Common myeloid progenitor, CD34-positive (primary cell): ENCODE measurements around the gene PLXNA4.

Experiments
- CTCF ChIA-PET: fragments of 350-600 bp; sonication (Branson Sonifier 250); formaldehyde crosslinking; loops from one replicate; lab custom pipeline; 2021; ENCODE audit warnings: antibody characterized with exemption; lab: Charles Lee
- POLR2A ChIA-PET: fragments of 350-600 bp; sonication (Branson Sonifier 250); formaldehyde crosslinking; loops from one replicate; lab custom pipeline; 2021; ENCODE audit warnings: antibody characterized with exemption; lab: Charles Lee
- DNase-seq, 3 donors: peaks; one replicate each; pipeline versions ENCODE4 v3.0.0 to v3.0.0-alpha.2; 2013
- H3K27ac ChIP-seq, 2 experiments: 1 replicate in 1 of 2; 2 replicates in 1 of 2; pipeline ENCODE4 v1.7.0; 2013; ENCODE audit warnings: inconsistent platforms in 2 of 2, low read length in 2 of 2, mild to moderate bottlenecking in 2 of 2, low read depth in 1 of 2, moderate library complexity in 1 of 2; ENCODE audit not compliant: severe bottlenecking in 2 of 2, insufficient read depth in 1 of 2, poor library complexity in 1 of 2
- H3K27me3 ChIP-seq, 5 experiments: replicated peaks in 2 of 5; 1 replicate in 3 of 5; 2 replicates in 2 of 5; pipeline versions ENCODE4 v1.6.1 to v1.7.0; 2013; ENCODE audit warnings: low read length in 4 of 5, mild to moderate bottlenecking in 2 of 5, moderate library complexity in 2 of 5, inconsistent platforms in 1 of 5; ENCODE audit not compliant: insufficient read depth in 5 of 5, control insufficient read depth in 4 of 5
- H3K36me3 ChIP-seq, 4 experiments: 1 replicate in 2 of 4; 2 replicates in 2 of 4; pipeline versions ENCODE4 v1.6.1 to v1.7.0; 2013; ENCODE audit warnings: low read length in 3 of 4, control low read depth in 1 of 4, mild to moderate bottlenecking in 1 of 4; ENCODE audit not compliant: control insufficient read depth in 4 of 4, insufficient read depth in 4 of 4
- H3K4me1 ChIP-seq, 4 experiments: 1 replicate in 3 of 4; 2 replicates in 1 of 4; pipeline versions ENCODE4 v1.6.1 to v1.7.1; 2013; ENCODE audit warnings: low read length in 3 of 4, mild to moderate bottlenecking in 3 of 4, control low read depth in 1 of 4, inconsistent platforms in 1 of 4, moderate library complexity in 1 of 4; ENCODE audit not compliant: control insufficient read depth in 4 of 4, insufficient read depth in 4 of 4; ENCODE audit errors: control extremely low read depth in 1 of 4
- H3K4me3 ChIP-seq, 7 experiments: 1 replicate in 4 of 7; 2 replicates in 3 of 7; pipeline versions ENCODE4 v1.5.1 to v1.7.0; 2013; ENCODE audit warnings: mild to moderate bottlenecking in 7 of 7, low read length in 6 of 7, moderate library complexity in 6 of 7, inconsistent platforms in 2 of 7, low read depth in 2 of 7, control low read depth in 1 of 7; ENCODE audit not compliant: insufficient read depth in 4 of 7, control insufficient read depth in 1 of 7; ENCODE audit errors: extremely low read depth in 1 of 7
- H3K9me3 ChIP-seq, 5 experiments: 1 replicate in 4 of 5; 2 replicates in 1 of 5; pipeline versions ENCODE4 v1.6.1 to v1.7.1; 2013; ENCODE audit warnings: low read length in 4 of 5, mild to moderate bottlenecking in 2 of 5, inconsistent platforms in 1 of 5, low read depth in 1 of 5, moderate library complexity in 1 of 5; ENCODE audit not compliant: control insufficient read depth in 4 of 5, insufficient read depth in 2 of 5; ENCODE audit errors: control extremely low read depth in 1 of 5
- WGBS: methylation state at CpG from one replicate; pipeline ENCODE4 v1.1.5; 2013; ENCODE audit not compliant: insufficient coverage; 5-methylcytosine and 5-hydroxymethylcytosine counted together

PLXNA4 gene

DNA sequence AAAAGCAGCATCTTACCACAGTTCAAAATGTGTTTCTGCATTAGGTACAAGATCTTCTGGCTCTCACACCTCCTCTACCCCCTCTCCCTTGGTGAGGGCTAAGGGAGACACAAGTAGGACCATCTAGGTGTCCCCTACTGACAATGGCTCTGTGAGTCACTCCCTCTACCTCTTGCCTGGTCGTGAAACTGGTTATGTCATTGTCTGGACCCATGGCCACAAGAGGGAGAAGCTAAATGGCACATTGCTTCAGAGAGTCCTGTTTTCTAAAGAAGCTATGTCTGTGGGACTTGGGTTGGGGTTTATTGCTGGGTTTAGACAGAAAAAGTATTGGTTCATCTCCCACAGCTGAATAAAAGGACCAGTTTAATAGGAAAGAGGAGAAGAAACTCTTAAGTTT lies 4.0 kb upstream of the PLXNA4 start:
- Histone ChIP-seq H3K27ac (no peak overlapping the region), H3K27me3 (peaks cover 0 to 35% (median 18%) of the 10 kb centered on the region in 5 experiments), H3K4me3 (no peak overlapping the region), H3K9me3 (no peaks in the 10 kb centered on the region), H3K4me1 (peaks cover 0 to 21% (median 20%) of the 10 kb centered on the region in 4 experiments), H3K36me3 (no peaks in the 10 kb centered on the region)
- peak; percentile 36 to 58 (median 51) for DNase-seq
- 13% methylated on average over 1 of the region's 1 CpG for WGBS
- CTCF ChIA-PET = interaction anchor here (0.7 to 5.6 kb wide), 24 partner anchors 9 to 856 kb away, joined by 3 to 43 read pairs (median 4); no protein-coding TSS in a partner anchor
- POLR2A ChIA-PET = interaction anchor here (0.5 kb wide), 1 partner anchor 81 kb away, joined by 3 read pairs; no protein-coding TSS in a partner anchor

DNA sequence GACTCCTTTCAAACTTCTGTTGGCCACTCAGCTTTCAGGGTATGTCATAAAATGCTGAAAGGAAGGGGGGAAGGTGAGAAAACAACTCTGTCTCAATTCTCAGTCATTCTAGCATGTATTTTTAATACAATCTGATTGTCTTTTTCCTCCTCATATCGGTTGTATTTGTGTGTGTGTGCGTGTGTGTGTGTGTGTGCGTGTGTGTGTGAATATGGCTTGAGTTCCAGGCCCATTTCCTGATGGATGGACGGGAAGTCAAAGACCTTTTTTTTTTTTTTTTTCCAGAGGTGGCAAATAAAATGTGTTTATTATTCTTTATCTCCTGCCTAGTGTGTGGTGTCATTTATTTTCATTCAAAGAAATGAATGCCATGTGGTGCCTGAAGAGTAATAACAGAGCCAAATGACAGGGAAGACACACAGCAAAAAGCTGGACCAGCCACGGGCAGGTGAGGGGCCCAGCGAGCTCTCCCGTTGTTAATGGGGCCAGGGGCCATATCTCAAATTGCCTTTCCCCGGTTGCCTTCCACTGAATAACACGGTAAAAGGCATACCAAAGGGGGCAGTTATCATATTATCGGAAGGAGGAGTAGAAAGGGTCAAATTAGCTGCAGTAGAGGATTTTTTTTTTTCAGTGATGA lies 3.1 kb upstream of the PLXNA4 start:
- Histone ChIP-seq H3K27ac (no peak overlapping the region), H3K36me3 (no peaks in the 10 kb centered on the region), H3K9me3 (no peaks in the 10 kb centered on the region), H3K4me1 (peaks cover 0 to 23% (median 23%) of the 10 kb centered on the region in 4 experiments), H3K27me3 (peaks cover 5 to 44% (median 27%) of the 10 kb centered on the region in 5 experiments), H3K4me3 (no peak overlapping the region)
- POLR2A ChIA-PET = no interaction called here
- DNase-seq = no peak
- CTCF ChIA-PET = interaction anchor here (0.6 to 5.6 kb wide), 7 partner anchors 11 to 317 kb away, joined by 3 to 43 read pairs (median 5); no protein-coding TSS in a partner anchor
- 98% methylated on average over 6 of the region's 10 CpGs for WGBS

DNA sequence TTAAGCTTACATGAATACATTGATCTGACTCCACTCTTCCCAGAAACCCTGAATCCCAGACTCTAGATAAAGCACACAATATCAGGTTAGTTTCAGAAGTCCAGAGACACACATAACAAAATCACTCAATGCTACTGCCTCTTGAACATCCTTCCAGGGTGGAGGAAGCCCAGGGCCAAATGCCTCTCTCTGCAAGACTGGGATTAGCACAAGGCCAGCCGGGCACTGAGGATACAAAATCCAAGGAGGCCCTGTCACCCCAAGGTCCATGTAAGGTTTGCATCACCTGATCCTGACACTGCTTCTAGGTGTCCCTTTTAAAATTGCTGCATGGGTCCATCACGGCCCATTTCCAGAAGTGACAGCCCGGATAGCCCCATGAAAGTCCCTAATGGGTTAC lies 2.6 kb upstream of the PLXNA4 start:
- no peak overlapping the region for H3K27ac ChIP-seq
- peaks cover 7 to 50% (median 32%) of the 10 kb centered on the region in 5 experiments for H3K27me3 ChIP-seq
- no peak for DNase-seq
- no peaks in the 10 kb centered on the region for H3K36me3 ChIP-seq
- ChIA-PET CTCF (interaction anchor here (1.6 to 5.6 kb wide), 3 partner anchors 27 to 259 kb away, joined by 4 to 43 read pairs (median 38); no protein-coding TSS in a partner anchor), POLR2A (no interaction called here)
- H3K9me3 ChIP-seq = no peaks in the 10 kb centered on the region
- 100% methylated on average over 3 of the region's 3 CpGs for WGBS
- H3K4me1 ChIP-seq = peaks cover 0 to 23% (median 23%) of the 10 kb centered on the region in 4 experiments
- no peak overlapping the region for H3K4me3 ChIP-seq

DNA sequence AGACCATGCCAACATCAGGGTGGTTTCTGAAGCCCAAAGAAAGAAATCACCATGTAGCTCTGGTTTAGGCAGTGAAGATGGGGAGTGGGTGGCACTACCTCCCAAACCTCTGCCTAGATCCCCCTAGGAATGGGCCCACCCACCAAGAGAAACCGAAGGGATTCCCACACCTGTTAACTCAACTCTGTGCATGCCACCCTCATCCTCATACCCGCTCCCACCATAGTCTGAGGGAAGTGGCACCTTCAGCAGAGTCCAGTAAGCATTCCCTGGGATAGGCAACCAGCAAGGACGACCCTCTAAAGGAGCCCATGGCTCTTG lies 1.7 kb upstream of the PLXNA4 start:
- 72% methylated on average over 3 of the region's 3 CpGs for WGBS
- ChIA-PET POLR2A (no interaction called here), CTCF (interaction anchor here (1.3 to 4.8 kb wide), 7 partner anchors 9 to 258 kb away, joined by 3 to 38 read pairs (median 4); no protein-coding TSS in a partner anchor)
- Histone ChIP-seq H3K27ac (no peak overlapping the region), H3K9me3 (no peaks in the 10 kb centered on the region), H3K27me3 (peaks cover 7 to 58% (median 39%) of the 10 kb centered on the region in 5 experiments), H3K36me3 (no peaks in the 10 kb centered on the region), H3K4me1 (peaks cover 0 to 23% (median 23%) of the 10 kb centered on the region in 4 experiments), H3K4me3 (no peak overlapping the region)
- no peak for DNase-seq

DNA sequence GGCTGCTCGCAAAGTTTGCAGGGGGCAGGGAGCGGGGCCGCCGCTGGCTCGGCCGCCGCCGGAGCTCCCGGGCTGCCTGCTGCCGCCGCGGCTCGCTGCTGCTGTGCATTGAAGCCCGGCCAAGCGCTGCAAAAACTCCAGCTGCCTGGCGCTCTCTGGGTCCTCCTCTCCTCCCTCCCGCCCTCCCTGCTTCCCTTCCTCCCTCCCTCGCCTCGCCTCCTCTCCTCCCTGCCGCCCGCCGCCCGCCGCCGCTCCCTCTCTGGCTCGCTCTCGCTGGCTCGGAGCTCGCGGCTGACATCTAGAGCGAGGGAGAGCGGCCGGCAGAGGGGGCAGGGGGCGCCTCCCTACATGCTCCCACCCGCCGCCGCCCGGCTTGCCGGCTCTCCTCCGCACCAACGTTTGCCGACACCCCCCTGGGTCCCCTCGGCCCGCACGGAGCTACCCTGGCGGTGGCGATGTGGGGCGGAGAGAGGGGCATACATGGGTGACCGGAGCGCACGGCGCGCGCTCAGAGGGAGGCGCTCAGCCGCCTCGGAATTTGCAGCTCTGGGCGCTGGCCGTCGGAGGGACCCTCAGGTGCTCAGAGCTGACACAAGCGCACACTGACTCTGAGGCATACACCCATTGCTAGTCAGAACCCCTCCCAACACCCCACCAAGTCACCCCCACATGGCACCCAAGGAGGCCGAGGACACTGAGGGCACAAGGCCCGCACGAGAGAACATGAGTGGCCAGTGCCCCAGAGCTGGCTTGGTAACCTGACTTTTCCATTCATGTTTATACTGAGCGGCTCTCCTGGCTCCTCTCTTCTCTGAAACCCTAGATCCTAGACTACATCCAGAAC lies 1.2 kb upstream of the PLXNA4 start:
- peak overlapping the region in 5 of 7 experiments; percentile 34 to 69 (median 45) for H3K4me3 ChIP-seq

DNA sequence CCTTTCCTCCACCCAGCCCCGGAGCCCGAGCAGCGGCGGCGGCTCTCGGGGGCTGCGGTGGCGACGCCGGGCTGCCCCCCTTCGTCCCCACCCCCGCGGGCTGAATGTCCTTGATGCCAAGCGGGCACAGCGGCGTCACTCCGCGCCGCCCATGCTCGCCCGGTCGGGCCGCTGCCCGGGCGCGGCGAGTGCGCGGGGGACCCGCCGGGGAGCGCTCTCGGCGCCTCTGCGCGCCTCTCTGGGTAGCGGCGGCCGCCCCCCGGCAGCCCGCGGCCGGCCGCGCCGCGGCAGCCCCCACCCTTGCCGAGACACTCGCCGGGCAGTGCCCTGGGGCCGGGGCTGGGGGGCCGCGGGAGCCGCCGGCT lies 433 bp upstream of the PLXNA4 start:
- POLR2A ChIA-PET = no interaction called here
- under 1% methylated on average over 30 of the region's 55 CpGs for WGBS
- Histone ChIP-seq H3K27me3 (peaks cover 11 to 71% (median 51%) of the 10 kb centered on the region in 5 experiments), H3K36me3 (no peaks in the 10 kb centered on the region), H3K9me3 (no peaks in the 10 kb centered on the region), H3K27ac (no peak overlapping the region), H3K4me3 (peak overlapping the region in 6 of 7 experiments; percentile 42 to 69 (median 57)), H3K4me1 (peaks cover 0 to 23% (median 23%) of the 10 kb centered on the region in 4 experiments)
- peak in 2 of 3 donors; percentile 17 to 32 for DNase-seq
- CTCF ChIA-PET = interaction anchor here (0.8 to 4.8 kb wide), 6 partner anchors 8 to 257 kb away, joined by 3 to 38 read pairs (median 4); no protein-coding TSS in a partner anchor

More for the DNA sequence above, 1.2 kb upstream of the PLXNA4 start:
- Histone ChIP-seq H3K27ac (no peak overlapping the region), H3K36me3 (no peaks in the 10 kb centered on the region), H3K9me3 (no peaks in the 10 kb centered on the region), H3K4me1 (peaks cover 0 to 23% (median 23%) of the 10 kb centered on the region in 4 experiments), H3K27me3 (peaks cover 7 to 64% (median 45%) of the 10 kb centered on the region in 5 experiments)
- WGBS = 7% methylated on average over 45 of the region's 65 CpGs
- ChIA-PET CTCF (interaction anchor here (0.8 to 4.8 kb wide), 8 partner anchors 8 to 258 kb away, joined by 3 to 38 read pairs (median 4); no protein-coding TSS in a partner anchor), POLR2A (no interaction called here)
- DNase-seq = peak in 2 of 3 donors; percentile 46 to 63
